Mesenchymal stem cell (in vitro differentiated cells and primary cell): ENCODE measurements around the gene HNRNPA3.
A peak's percentile ranks its signal among the peaks of the same experiment; 100 is the strongest.

Source experiments
- DNase-seq: peaks from one replicate; pipeline ENCODE4 v3.0.0-alpha.2; 2013
- H2AFZ ChIP-seq: one replicate; pipeline ENCODE4 v1.6.1; 2013; ENCODE audit warnings: low read depth, mild to moderate bottlenecking, control low read depth, inconsistent platforms, low read length, moderate library complexity
- H2AK5ac ChIP-seq: 2 replicates; pipeline ENCODE4 v1.6.1; 2013; ENCODE audit warnings: low read length, moderate library complexity, mild to moderate bottlenecking, inconsistent platforms; ENCODE audit not compliant: severe bottlenecking
- H2BK120ac ChIP-seq: one replicate; pipeline ENCODE4 v1.6.1; 2013; ENCODE audit warnings: low read depth, mild to moderate bottlenecking, inconsistent platforms, low read length, moderate library complexity
- H2BK12ac ChIP-seq, 2 experiments: one replicate each; pipeline ENCODE4 v1.6.1; 2013; ENCODE audit warnings: inconsistent platforms in 2 of 2, low read length in 2 of 2, mild to moderate bottlenecking in 2 of 2, moderate library complexity in 2 of 2, control low read depth in 1 of 2
- H2BK15ac ChIP-seq: one replicate; pipeline ENCODE4 v1.6.1; 2013; ENCODE audit warnings: mild to moderate bottlenecking, low read depth, inconsistent platforms; ENCODE audit not compliant: poor library complexity, severe bottlenecking
- H2BK5ac ChIP-seq: 2 replicates; pipeline ENCODE4 v1.6.1; 2013; ENCODE audit warnings: low read depth, mild to moderate bottlenecking, low read length, control low read depth, inconsistent platforms; ENCODE audit not compliant: poor library complexity, severe bottlenecking
- H3K14ac ChIP-seq, 2 experiments: one replicate each; pipeline ENCODE4 v1.6.1; 2013; ENCODE audit warnings: inconsistent platforms in 2 of 2, low read length in 2 of 2, control low read depth in 1 of 2, mild to moderate bottlenecking in 1 of 2, moderate library complexity in 1 of 2
- H3K18ac ChIP-seq, 2 experiments: one replicate each; pipeline ENCODE4 v1.6.1; 2013; ENCODE audit warnings: inconsistent platforms in 2 of 2, low read length in 2 of 2, control low read depth in 1 of 2, low read depth in 1 of 2, mild to moderate bottlenecking in 1 of 2
- H3K23ac ChIP-seq, 2 experiments: one replicate each; pipeline ENCODE4 v1.6.1; 2013; ENCODE audit warnings: inconsistent platforms in 2 of 2, low read length in 2 of 2, mild to moderate bottlenecking in 2 of 2, moderate library complexity in 2 of 2, control low read depth in 1 of 2
- H3K27ac ChIP-seq: 2 replicates; pipeline ENCODE4 v1.5.1; 2013; ENCODE audit warnings: mild to moderate bottlenecking, moderate library complexity, low read length, control low read depth, inconsistent platforms; ENCODE audit not compliant: poor library complexity, severe bottlenecking
- H3K27me3 ChIP-seq, 2 experiments: 2 replicates each; pipeline versions ENCODE4 v1.6.1 to v1.7.0; 2013; ENCODE audit warnings: low read length in 2 of 2, mild to moderate bottlenecking in 2 of 2, moderate library complexity in 2 of 2, control low read depth in 1 of 2, inconsistent platforms in 1 of 2; ENCODE audit not compliant: control insufficient read depth in 1 of 2, insufficient read depth in 1 of 2
- H3K36me3 ChIP-seq, 2 experiments: 2 replicates each; pipeline versions ENCODE4 v1.6.1 to v1.7.0; 2013; ENCODE audit warnings: low read length in 2 of 2, control low read depth in 1 of 2, inconsistent platforms in 1 of 2, low read depth in 1 of 2, mild to moderate bottlenecking in 1 of 2; ENCODE audit not compliant: insufficient read depth in 2 of 2, control insufficient read depth in 1 of 2
- H3K4ac ChIP-seq, 2 experiments: one replicate each; pipeline ENCODE4 v1.6.1; 2013; ENCODE audit warnings: inconsistent platforms in 2 of 2, low read length in 2 of 2, mild to moderate bottlenecking in 2 of 2, moderate library complexity in 2 of 2, control low read depth in 1 of 2, low read depth in 1 of 2
- H3K4me1 ChIP-seq: 2 replicates; pipeline ENCODE4 v1.6.1; 2013; ENCODE audit warnings: low read depth, low read length, control low read depth; ENCODE audit not compliant: control insufficient read depth, insufficient read depth
- H3K4me2 ChIP-seq: 2 replicates; pipeline ENCODE4 v1.6.1; 2013; ENCODE audit warnings: low read length, mild to moderate bottlenecking, inconsistent platforms; ENCODE audit not compliant: poor library complexity, severe bottlenecking
- H3K4me3 ChIP-seq, 2 experiments: 2 replicates each; pipeline versions ENCODE4 v1.5.1 to v1.7.0; 2013; ENCODE audit warnings: low read length in 2 of 2, mild to moderate bottlenecking in 2 of 2, control low read depth in 1 of 2, low read depth in 1 of 2; ENCODE audit not compliant: insufficient read depth in 1 of 2
- H3K79me1 ChIP-seq: replicated peaks from 2 replicates; pipeline ENCODE4 v1.6.1; 2013; ENCODE audit warnings: mild to moderate bottlenecking, control low read depth, low read length, inconsistent platforms; ENCODE audit not compliant: poor library complexity, severe bottlenecking
- H3K9ac ChIP-seq: 2 replicates; pipeline ENCODE4 v1.7.0; 2013; ENCODE audit warnings: mild to moderate bottlenecking, low read length, moderate library complexity
- H3K9me3 ChIP-seq: 2 replicates; pipeline ENCODE4 v1.7.0; 2013; ENCODE audit warnings: mild to moderate bottlenecking, low read length; ENCODE audit not compliant: control insufficient read depth
- H4K8ac ChIP-seq: one replicate; pipeline ENCODE4 v1.6.1; 2013; ENCODE audit warnings: inconsistent platforms, mild to moderate bottlenecking, low read length, moderate library complexity
- H4K91ac ChIP-seq: one replicate; pipeline ENCODE4 v1.6.1; 2013; ENCODE audit warnings: mild to moderate bottlenecking, low read length, inconsistent platforms
- WGBS: methylation state at CpG from one replicate; pipeline ENCODE4 v1.1.7; 2013; ENCODE audit warnings: mixed read lengths; 5-methylcytosine and 5-hydroxymethylcytosine counted together

The HNRNPA3 gene

DNA sequence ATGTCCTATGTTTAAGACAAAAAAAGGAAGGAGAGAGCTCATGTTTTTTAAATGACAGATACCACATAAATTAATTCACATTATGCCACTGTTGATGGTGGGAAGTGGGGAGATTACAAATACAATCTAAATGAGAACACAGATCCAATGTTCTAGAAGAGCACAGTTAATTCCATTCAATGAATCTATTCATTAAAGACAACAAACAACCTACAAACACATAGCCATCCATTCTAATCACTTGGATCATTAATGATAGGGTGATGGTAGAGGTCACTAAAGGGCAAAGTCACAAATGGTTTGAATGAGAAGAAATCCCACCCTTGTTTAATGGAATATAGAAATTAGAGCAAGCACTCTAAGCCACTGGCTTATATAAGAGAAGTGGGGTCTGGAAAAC is 21.7 kb downstream of the HNRNPA3 start:
- H3K14ac ChIP-seq: no peak overlapping the region
- H3K9ac ChIP-seq: no peak overlapping the region
- no peak overlapping the region for H2BK12ac ChIP-seq
- no peaks in the 10 kb centered on the region for H3K27me3 ChIP-seq
- H3K27ac ChIP-seq: no peak overlapping the region
- no peak overlapping the region for H4K91ac ChIP-seq
- H4K8ac ChIP-seq: no peak overlapping the region
- no peak overlapping the region for H3K23ac ChIP-seq
- no peak overlapping the region for H2BK5ac ChIP-seq
- peaks cover 22 to 68% of the 10 kb centered on the region in 2 experiments for H3K36me3 ChIP-seq
- no peaks in the 10 kb centered on the region for H3K9me3 ChIP-seq
- H3K4me2 ChIP-seq: no peak overlapping the region
- H2BK120ac ChIP-seq: no peak overlapping the region
- no peak overlapping the region for H2BK15ac ChIP-seq
- peaks cover 3% of the 10 kb centered on the region for H3K4me1 ChIP-seq
- H3K4ac ChIP-seq: no peak overlapping the region
- no peak overlapping the region for H2AFZ ChIP-seq
- H3K4me3 ChIP-seq: no peak overlapping the region
- no peak for DNase-seq
- no peak overlapping the region for H2AK5ac ChIP-seq
- H3K79me1 ChIP-seq: peaks cover 7% of the 10 kb centered on the region
- no peak overlapping the region for H3K18ac ChIP-seq

DNA sequence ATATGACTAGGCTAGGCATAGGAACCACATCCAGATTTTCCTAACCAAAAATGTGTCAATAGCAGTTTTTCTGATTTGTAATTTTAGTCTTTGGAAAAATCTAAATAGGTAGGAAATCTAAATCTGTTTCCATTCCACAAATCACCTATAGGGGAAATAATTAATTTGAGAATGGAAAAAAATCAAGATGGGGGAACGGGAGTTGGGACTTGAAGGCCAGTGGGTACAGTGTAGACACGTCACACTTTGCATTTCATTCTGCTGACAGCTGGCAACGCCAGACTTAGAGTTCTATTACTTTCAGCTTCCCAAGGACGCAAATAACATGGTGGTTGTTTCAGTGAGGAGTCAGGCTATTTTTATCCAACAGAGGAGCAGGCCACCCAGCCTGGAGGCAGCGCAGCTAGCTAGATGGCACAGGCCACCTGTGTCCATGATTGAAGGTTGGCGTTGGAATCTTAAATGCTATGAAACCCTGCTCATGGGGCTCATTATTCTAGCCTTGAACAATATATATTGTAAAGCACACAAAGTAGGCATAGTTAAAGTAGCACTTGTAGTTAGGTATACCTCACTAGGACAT is 23.4 kb downstream of the HNRNPA3 start:
- no peak overlapping the region for H3K4me2 ChIP-seq
- over 99% methylated on average over 5 of the region's 6 CpGs for WGBS
- no peaks in the 10 kb centered on the region for H3K27me3 ChIP-seq

GRCh38 chr2:177237932-177238331 is 25.3 kb downstream of the HNRNPA3 start:
- H2AFZ ChIP-seq: no peak overlapping the region
- H3K14ac ChIP-seq: no peak overlapping the region
- H2BK120ac ChIP-seq: no peak overlapping the region
- H3K9ac ChIP-seq: no peak overlapping the region
- H3K27ac ChIP-seq: no peak overlapping the region
- H3K23ac ChIP-seq: no peak overlapping the region
- no peak overlapping the region for H2BK12ac ChIP-seq
- H2AK5ac ChIP-seq: no peak overlapping the region
- H4K91ac ChIP-seq: no peak overlapping the region
- H3K27me3 ChIP-seq: no peaks in the 10 kb centered on the region
- H3K4me1 ChIP-seq: peaks cover 13% of the 10 kb centered on the region
- DNase-seq: no peak
- no peak overlapping the region for H3K18ac ChIP-seq
- H3K4ac ChIP-seq: no peak overlapping the region
- H3K4me3 ChIP-seq: no peak overlapping the region
- WGBS: 96% methylated on average over 1 of the region's 2 CpGs
- H2BK5ac ChIP-seq: no peak overlapping the region
- H3K4me2 ChIP-seq: no peak overlapping the region
- peaks cover 7 to 31% of the 10 kb centered on the region in 2 experiments for H3K36me3 ChIP-seq
- H3K79me1 ChIP-seq: no peaks in the 10 kb centered on the region
- H3K9me3 ChIP-seq: no peaks in the 10 kb centered on the region
- no peak overlapping the region for H2BK15ac ChIP-seq
- H4K8ac ChIP-seq: no peak overlapping the region

More for the DNA sequence above, 23.4 kb downstream of the HNRNPA3 start:
- no peak overlapping the region for H2BK120ac ChIP-seq
- no peak overlapping the region for H2BK15ac ChIP-seq
- DNase-seq: no peak
- H3K27ac ChIP-seq: no peak overlapping the region
- H3K18ac ChIP-seq: no peak overlapping the region
- H2AFZ ChIP-seq: no peak overlapping the region
- no peaks in the 10 kb centered on the region for H3K9me3 ChIP-seq
- H3K36me3 ChIP-seq: peaks cover 17 to 51% of the 10 kb centered on the region in 2 experiments
- H3K4me3 ChIP-seq: no peak overlapping the region
- no peak overlapping the region for H2AK5ac ChIP-seq
- H3K79me1 ChIP-seq: peaks cover 6% of the 10 kb centered on the region
- no peak overlapping the region for H2BK12ac ChIP-seq
- no peak overlapping the region for H3K14ac ChIP-seq
- no peak overlapping the region for H3K23ac ChIP-seq
- peaks cover 9% of the 10 kb centered on the region for H3K4me1 ChIP-seq
- no peak overlapping the region for H3K4ac ChIP-seq
- H3K9ac ChIP-seq: no peak overlapping the region
- H4K8ac ChIP-seq: no peak overlapping the region
- H2BK5ac ChIP-seq: no peak overlapping the region
- H4K91ac ChIP-seq: peak overlapping the region; percentile 7

DNA sequence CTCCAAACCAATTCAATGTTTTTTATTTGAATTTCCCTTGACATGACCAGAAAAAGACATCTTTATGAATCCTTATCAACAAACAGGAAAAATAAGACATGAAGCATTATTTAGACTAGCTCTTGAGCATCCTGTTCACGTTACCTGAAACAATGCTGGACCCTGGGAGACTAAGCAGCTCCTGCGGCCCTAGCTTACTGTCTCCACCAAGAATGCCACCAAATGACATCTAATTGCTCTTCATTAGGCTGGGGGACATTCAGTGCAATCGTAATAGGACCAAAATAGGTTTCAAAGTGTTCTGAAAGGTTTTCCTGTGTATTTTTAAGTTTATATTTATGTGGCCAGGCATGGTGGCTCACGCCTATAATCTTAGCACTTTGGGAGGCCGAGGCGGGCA is 26.5 kb downstream of the HNRNPA3 start:
- Histone ChIP-seq H3K4me1 (peaks cover 16% of the 10 kb centered on the region), H3K14ac (peak overlapping the region in 1 of 2 experiments; percentile 55), H3K9ac (peak overlapping the region; percentile 87), H2BK15ac (no peak overlapping the region), H2BK12ac (no peak overlapping the region), H3K18ac (no peak overlapping the region), H2BK120ac (no peak overlapping the region), H2AK5ac (peak overlapping the region; percentile 89), H4K8ac (no peak overlapping the region), H3K27me3 (no peaks in the 10 kb centered on the region), H3K79me1 (no peaks in the 10 kb centered on the region), H3K36me3 (peaks cover 7 to 24% of the 10 kb centered on the region in 2 experiments), H2BK5ac (no peak overlapping the region), H3K4me2 (no peak overlapping the region), H3K9me3 (no peaks in the 10 kb centered on the region), H4K91ac (no peak overlapping the region), H3K23ac (no peak overlapping the region), H3K4me3 (no peak overlapping the region), H3K27ac (no peak overlapping the region), H3K4ac (no peak overlapping the region), H2AFZ (no peak overlapping the region)
- DNase-seq: no peak
- WGBS: 94% methylated on average over 6 of the region's 6 CpGs
